Measurements from ENCODE around the gene GSTK1. TPM values are rescaled to one million over a fixed set of nuclear protein-coding genes. Genes with fewer than 3 reads are reported as not detected.

Gene GSTK1
- total RNA-seq, 6 donors from 2014 or later: 140 to 194 (median 158) TPM

DNA sequence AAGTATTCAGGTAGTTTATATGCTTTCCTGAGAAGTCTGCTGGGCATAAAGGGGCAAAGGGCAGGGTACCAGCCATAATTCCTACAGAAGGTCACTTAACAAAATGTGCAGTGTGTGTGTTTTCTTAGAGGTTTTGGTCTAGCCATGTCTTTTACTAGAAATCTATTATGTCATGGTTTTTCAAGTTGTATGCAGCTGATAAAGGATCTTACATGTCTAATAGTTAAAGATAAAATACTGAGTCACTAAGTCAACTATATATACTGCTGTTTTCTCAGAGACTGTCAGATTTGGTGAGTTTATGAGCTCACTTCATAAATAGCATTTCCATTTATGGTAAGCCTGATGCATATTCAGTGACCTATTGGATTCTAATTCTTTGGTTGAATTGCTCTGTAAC is 32.6 kb downstream of the GSTK1 start:
- peaks cover 6 to 20% (median 13%) of the 10 kb centered on the region in 4 donors for H3K4me1 ChIP-seq
- H3K4me3 ChIP-seq: no peak overlapping the region
- ATAC-seq (ENCODE audit: low FRiP score in 2 of 2): no peak
- TF ChIP-seq POLR2A (IDR thresholded peaks at IDR 0.05) (no peak), EP300 (IDR thresholded peaks at IDR 0.05) (no peak), POLR2AphosphoS5 (IDR thresholded peaks at IDR 0.05) (no peak)
- TF ChIP-seq, protein P1, sequence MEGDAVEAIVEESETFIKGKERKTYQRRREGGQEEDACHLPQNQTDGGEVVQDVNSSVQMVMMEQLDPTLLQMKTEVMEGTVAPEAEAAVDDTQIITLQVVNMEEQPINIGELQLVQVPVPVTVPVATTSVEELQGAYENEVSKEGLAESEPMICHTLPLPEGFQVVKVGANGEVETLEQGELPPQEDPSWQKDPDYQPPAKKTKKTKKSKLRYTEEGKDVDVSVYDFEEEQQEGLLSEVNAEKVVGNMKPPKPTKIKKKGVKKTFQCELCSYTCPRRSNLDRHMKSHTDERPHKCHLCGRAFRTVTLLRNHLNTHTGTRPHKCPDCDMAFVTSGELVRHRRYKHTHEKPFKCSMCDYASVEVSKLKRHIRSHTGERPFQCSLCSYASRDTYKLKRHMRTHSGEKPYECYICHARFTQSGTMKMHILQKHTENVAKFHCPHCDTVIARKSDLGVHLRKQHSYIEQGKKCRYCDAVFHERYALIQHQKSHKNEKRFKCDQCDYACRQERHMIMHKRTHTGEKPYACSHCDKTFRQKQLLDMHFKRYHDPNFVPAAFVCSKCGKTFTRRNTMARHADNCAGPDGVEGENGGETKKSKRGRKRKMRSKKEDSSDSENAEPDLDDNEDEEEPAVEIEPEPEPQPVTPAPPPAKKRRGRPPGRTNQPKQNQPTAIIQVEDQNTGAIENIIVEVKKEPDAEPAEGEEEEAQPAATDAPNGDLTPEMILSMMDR (IDR thresholded peaks at IDR 0.05): no peak
- no peak overlapping the region for H3K27ac ChIP-seq
- DNase-seq: no peak
- no peaks in the 10 kb centered on the region for H3K9me3 ChIP-seq
- peaks cover 26 to 89% (median 64%) of the 10 kb centered on the region in 4 donors for H3K36me3 ChIP-seq
- H3K27me3 ChIP-seq: no peaks in the 10 kb centered on the region

DNA sequence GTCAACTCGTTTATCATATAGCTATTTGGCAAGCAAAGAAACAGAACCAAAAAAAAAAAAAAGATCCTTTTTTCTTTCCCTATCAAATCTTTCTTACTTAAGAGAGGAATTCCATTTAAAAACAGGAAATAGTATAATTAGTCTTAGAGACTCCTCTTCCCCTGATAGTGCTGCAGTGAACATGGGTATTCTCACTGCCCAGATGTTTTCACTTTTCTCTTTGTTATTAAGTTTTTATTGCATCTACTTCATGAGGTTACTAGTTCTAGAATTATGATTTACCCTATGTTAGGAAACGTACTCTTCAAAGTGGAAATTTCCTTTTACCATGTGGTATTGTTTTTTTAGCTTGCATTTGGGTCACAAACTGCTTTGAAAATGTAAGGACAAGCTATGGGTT is 33.4 kb downstream of the GSTK1 start:
- Histone ChIP-seq H3K36me3 (peaks cover 26 to 97% (median 65%) of the 10 kb centered on the region in 4 donors), H3K27me3 (no peaks in the 10 kb centered on the region), H3K9me3 (no peaks in the 10 kb centered on the region), H3K4me1 (peaks cover 8 to 19% (median 16%) of the 10 kb centered on the region in 4 donors), H3K4me3 (no peak overlapping the region), H3K27ac (no peak overlapping the region)
- TF ChIP-seq POLR2AphosphoS5 (IDR thresholded peaks at IDR 0.05) (no peak), EP300 (IDR thresholded peaks at IDR 0.05) (no peak), POLR2A (IDR thresholded peaks at IDR 0.05) (no peak)
- TF ChIP-seq, protein P1 (IDR thresholded peaks at IDR 0.05): no peak
- no peak for ATAC-seq (ENCODE audit: low FRiP score in 2 of 2)
- 40 to 42% methylated on average over 2 of the region's 2 CpGs for WGBS, 2 donors
- no peak for DNase-seq

DNA sequence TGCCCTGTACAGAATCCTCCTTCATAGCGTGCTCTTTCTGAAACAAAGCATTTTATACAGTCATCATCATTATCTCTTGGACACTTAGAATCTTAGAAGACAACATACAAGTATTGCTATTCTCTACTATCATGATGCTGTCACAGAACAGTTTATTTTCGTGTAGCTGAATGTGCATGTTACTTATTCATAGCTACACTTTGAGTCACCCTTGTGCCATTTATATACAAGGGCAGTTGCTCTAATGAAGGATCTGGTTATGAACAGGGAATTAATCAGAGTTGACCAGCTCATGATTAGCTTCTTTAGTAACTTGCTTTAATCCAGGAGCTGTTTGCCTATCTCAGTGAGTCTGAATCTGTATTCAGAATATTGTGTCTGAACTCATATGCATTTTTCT is 36.1 kb downstream of the GSTK1 start:
- no peak for DNase-seq
- WGBS, 2 donors: 80 to 91% methylated on average over 2 of the region's 2 CpGs
- ATAC-seq (ENCODE audit: low FRiP score in 2 of 2): no peak
- Histone ChIP-seq H3K27me3 (no peaks in the 10 kb centered on the region), H3K9me3 (no peaks in the 10 kb centered on the region), H3K4me3 (no peak overlapping the region), H3K27ac (no peak overlapping the region), H3K4me1 (peaks cover 11 to 26% (median 19%) of the 10 kb centered on the region in 4 donors), H3K36me3 (peaks cover 19 to 97% (median 58%) of the 10 kb centered on the region in 4 donors)
- TF ChIP-seq EP300 (IDR thresholded peaks at IDR 0.05) (no peak), POLR2AphosphoS5 (IDR thresholded peaks at IDR 0.05) (no peak), POLR2A (IDR thresholded peaks at IDR 0.05) (no peak)
- TF ChIP-seq, protein P1 (IDR thresholded peaks at IDR 0.05): no peak

DNA sequence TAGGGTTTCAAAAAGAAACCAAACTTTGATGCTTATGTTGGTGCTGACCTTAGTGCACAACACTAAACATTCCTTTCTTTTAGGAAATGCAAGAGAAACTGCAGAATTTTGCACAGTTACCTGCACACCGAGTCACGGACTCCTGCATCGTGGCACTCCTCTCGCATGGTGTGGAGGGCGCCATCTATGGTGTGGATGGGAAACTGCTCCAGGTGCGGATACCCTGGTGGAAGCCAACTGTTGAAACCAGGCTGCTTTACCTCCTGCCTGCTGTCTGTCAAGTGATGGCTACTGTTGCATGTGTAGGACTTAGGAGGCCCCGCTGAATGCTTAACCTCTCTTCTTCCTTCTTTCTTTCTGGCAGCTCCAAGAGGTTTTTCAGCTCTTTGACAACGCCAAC is 36.6 kb downstream of the GSTK1 start:
- Histone ChIP-seq H3K4me3 (no peak overlapping the region), H3K27ac (peak overlapping the region in 3 of 4 donors; percentile 22 to 80 (median 54)), H3K27me3 (no peaks in the 10 kb centered on the region), H3K9me3 (no peaks in the 10 kb centered on the region), H3K36me3 (peaks cover 14 to 97% (median 58%) of the 10 kb centered on the region in 4 donors), H3K4me1 (peaks cover 11 to 26% (median 19%) of the 10 kb centered on the region in 4 donors)
- 82 to 83% methylated on average over 8 of the region's 8 CpGs for WGBS, 2 donors
- TF ChIP-seq, protein P1 (IDR thresholded peaks at IDR 0.05): peak; percentile 27 to 35 (median 32)
- TF ChIP-seq EP300 (IDR thresholded peaks at IDR 0.05): no peak
- no peak for TF ChIP-seq POLR2A (IDR thresholded peaks at IDR 0.05)
- TF ChIP-seq POLR2AphosphoS5 (IDR thresholded peaks at IDR 0.05): no peak
- peak in 1 of 2 donors; percentile 55 for ATAC-seq (ENCODE audit: low FRiP score in 2 of 2)
- peak in 1 of 2 donors; percentile 51 for DNase-seq
